ENCODE results near the gene GGN. TPM values are rescaled to one million over a fixed set of nuclear protein-coding genes. Genes with fewer than 3 reads are reported as not detected.
A peak's percentile ranks its signal among the peaks of the same experiment; 100 is the strongest.

The GGN gene
- total RNA-seq, 3 donors from 2014 or later: 0.12 to 0.20 TPM; not detected in 1

DNA sequence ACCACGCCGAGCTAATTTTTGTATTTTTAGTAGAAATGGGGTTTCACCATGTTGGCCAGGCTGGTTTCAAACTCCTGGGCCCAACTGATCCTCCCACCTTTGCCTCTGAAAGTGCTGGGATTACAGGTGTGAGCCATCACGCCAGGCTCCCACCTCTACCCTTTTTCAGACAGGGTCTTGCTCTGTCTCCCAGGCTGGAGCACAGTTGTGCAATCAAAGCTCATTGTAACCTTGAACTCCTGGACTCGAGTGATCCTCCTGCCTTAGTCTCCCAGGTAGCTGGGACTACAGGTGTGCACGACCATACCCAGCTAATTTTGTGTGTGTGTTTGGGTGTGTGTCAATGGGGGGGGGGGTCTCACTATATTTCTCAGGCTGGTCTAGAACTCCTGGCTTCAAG lies 36.4 kb upstream of the GGN start:
- DNase-seq (no peak), ATAC-seq (no peak)
- H3K9me3 ChIP-seq: no peaks in the 10 kb centered on the region
- H3K4me1 ChIP-seq (ENCODE audit: low read depth): no peaks in the 10 kb centered on the region
- intact Hi-C loops (cut with DNase I, micrococcal nuclease): no loop called here
- TF ChIP-seq, protein P1, sequence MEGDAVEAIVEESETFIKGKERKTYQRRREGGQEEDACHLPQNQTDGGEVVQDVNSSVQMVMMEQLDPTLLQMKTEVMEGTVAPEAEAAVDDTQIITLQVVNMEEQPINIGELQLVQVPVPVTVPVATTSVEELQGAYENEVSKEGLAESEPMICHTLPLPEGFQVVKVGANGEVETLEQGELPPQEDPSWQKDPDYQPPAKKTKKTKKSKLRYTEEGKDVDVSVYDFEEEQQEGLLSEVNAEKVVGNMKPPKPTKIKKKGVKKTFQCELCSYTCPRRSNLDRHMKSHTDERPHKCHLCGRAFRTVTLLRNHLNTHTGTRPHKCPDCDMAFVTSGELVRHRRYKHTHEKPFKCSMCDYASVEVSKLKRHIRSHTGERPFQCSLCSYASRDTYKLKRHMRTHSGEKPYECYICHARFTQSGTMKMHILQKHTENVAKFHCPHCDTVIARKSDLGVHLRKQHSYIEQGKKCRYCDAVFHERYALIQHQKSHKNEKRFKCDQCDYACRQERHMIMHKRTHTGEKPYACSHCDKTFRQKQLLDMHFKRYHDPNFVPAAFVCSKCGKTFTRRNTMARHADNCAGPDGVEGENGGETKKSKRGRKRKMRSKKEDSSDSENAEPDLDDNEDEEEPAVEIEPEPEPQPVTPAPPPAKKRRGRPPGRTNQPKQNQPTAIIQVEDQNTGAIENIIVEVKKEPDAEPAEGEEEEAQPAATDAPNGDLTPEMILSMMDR (IDR thresholded peaks at IDR 0.05): no peak
- H3K4me3 ChIP-seq: no peak overlapping the region
- no peaks in the 10 kb centered on the region for H3K36me3 ChIP-seq (ENCODE audit: low read depth)

DNA sequence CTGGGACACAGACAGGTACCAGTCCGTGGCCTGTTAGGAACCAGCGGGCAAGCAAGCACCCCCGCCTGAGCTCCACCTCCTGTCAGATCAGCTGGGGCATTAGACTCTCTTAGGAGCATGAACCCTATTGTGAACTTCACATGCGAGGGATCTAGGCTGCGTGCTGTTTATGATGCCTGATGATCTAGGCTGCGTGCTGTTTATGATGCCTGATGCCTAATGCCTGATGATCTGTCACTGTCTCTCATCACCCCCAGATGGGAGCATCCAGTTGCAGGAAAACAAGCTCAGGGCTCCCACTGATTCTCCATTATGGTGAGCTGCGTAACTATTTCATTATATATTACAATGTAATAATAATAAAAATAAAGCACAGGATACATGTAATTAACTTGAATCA lies 34.6 kb upstream of the GGN start:
- intact Hi-C loops (cut with DNase I, micrococcal nuclease): no loop called here
- H3K4me1 ChIP-seq (ENCODE audit: low read depth): peaks cover 8% of the 10 kb centered on the region
- no peaks in the 10 kb centered on the region for H3K36me3 ChIP-seq (ENCODE audit: low read depth)
- H3K4me3 ChIP-seq: no peak overlapping the region
- no peaks in the 10 kb centered on the region for H3K9me3 ChIP-seq
- TF ChIP-seq, protein P1 (IDR thresholded peaks at IDR 0.05): no peak
- no peak for DNase-seq
- ATAC-seq: no peak

DNA sequence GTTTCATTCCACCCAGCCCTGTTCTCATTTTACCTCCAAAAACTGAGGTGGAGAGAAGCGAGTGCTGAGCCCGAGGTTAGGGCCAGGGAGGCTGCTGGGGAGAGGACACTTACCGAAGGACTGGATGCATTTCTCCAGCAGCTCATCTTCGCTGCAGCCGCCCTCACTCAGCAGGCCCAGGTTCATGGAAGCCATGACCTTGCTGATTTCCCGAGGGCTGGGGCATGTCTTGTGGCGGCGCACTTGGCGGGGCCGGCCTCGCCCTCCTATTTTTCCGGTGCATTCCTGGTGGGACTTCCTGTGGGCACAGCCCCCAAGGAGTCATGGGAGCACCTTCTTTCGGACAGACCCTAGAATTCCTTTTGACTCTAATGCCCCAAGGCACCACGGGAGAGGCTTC lies 34.0 kb upstream of the GGN start:
- TF ChIP-seq, protein P1 (IDR thresholded peaks at IDR 0.05): no peak
- Histone ChIP-seq H3K4me1 (ENCODE audit: low read depth) (peaks cover 8% of the 10 kb centered on the region), H3K9me3 (no peaks in the 10 kb centered on the region), H3K4me3 (no peak overlapping the region), H3K36me3 (ENCODE audit: low read depth) (no peaks in the 10 kb centered on the region)
- intact Hi-C loops (cut with DNase I, micrococcal nuclease): no loop called here
- ATAC-seq (no peak), DNase-seq (no peak)

DNA sequence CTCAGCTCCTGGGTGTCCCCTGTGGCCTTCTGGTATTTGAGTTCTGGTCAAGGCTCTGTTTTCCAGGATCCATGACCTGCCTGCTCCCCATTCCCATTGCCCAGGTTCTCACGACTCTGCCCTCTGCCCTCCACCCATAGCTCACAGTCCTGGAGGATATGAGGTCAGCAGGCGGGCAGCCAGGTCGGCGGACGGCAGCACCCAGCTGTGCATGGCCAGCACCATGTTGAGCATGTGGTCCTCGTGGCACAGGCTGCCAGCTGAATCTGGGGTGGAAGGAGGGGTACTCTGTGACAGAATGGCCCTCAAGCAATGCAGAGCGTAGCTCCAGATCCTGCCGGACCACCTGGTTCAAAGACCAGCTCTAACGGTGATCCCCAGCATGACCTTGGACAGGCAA lies 33.1 kb upstream of the GGN start:
- Histone ChIP-seq H3K4me3 (no peak overlapping the region), H3K9me3 (no peaks in the 10 kb centered on the region), H3K36me3 (ENCODE audit: low read depth) (no peaks in the 10 kb centered on the region), H3K4me1 (ENCODE audit: low read depth) (peaks cover 8% of the 10 kb centered on the region)
- intact Hi-C loops (cut with DNase I, micrococcal nuclease): no loop called here
- TF ChIP-seq, protein P1 (IDR thresholded peaks at IDR 0.05): no peak
- ATAC-seq: no peak
- no peak for DNase-seq

DNA sequence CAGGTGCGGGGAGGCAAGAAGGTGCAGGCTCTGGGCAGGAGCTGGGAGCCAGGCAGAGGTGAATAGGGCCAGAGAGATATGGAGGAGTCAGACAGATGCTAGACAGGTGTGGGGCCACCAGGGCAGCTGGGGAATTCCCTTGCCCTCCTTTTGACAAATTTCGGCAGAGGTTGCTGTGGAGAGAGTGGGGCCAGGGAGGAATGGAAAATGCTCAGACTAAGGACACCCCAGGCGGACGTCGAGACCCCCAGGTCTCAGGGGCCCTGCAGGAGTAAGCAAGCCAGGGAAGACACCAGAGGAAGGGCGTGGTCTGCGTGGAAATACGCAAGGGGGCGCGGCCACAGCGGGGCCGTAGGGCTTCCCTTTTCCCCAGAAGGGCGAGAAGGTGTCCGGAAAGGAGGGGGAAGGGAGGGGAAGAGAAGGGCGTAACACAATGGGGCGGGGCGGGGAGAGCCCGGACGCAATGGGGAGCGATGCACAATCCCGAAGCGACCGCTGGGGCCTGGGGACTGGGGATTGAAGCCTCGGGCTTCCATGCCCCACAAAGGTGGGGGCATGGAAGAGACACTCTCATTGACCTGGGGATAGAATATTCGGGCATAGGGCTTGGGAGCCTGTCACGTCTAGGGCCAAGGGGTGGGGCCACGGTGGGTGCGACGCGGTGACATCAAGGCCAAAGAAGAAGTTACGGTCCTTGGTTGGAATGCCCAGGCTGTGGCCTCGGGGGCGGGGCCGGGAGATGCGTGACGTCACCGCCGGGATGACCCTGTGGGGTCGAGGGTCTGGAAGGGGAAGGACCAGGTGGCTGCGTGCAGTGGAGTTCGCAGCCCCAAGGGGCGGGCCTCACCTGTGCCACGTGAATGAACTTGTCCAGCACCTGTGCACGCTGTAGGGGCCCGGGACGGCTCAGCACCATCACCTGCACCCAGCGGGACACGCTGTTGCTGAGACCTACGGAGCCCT lies 30.0 kb upstream of the GGN start:
- Histone ChIP-seq H3K4me1 (ENCODE audit: low read depth) (peaks cover 8% of the 10 kb centered on the region), H3K4me3 (no peak overlapping the region), H3K9me3 (no peaks in the 10 kb centered on the region), H3K36me3 (ENCODE audit: low read depth) (no peaks in the 10 kb centered on the region)
- DNase-seq (peak; percentile 66 to 86 (median 72)), ATAC-seq (peak; percentile 91)
- intact Hi-C loops (cut with DNase I, micrococcal nuclease): no loop called here
- TF ChIP-seq, protein P1 (IDR thresholded peaks at IDR 0.05): no peak
